ENCODE measurements around the gene DDO.

DDO gene

DNA sequence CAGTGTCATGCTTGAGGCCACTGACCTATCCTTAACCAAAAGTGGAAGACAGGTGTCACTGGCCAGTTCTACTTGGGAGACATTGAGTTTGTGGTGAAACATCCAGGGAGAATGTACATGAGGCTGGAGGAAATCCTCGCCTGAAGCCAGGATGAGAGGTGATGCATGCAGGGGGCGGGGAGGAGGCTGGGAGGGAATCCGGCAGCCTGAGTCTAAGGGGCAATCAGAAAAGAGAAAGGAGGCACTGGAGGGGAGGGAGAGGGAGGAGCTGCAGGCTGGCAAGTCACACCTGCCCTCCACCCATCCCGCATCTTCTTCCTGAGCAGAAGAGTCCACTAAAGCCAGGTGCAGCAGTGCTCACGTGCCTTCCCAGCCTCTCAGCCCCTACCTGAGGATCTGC, 14.9 kb upstream of the DDO start:
- H3K4me1 ChIP-seq (ENCODE audit: low read depth, poor library complexity, severe bottlenecking): no peaks in the 10 kb centered on the region
- no peak for TF ChIP-seq CTCF (conservative IDR thresholded peaks at IDR 0.05; ENCODE audit: low read depth, low read length)
- H4K20me1 ChIP-seq (ENCODE audit: insufficient read depth): no peaks in the 10 kb centered on the region
- no peak overlapping the region for H2AFZ ChIP-seq (ENCODE audit: low read depth)
- H3K9ac ChIP-seq: no peak overlapping the region
- H3K36me3 ChIP-seq (ENCODE audit: insufficient read depth): no peaks in the 10 kb centered on the region
- no peak overlapping the region for H3K4me2 ChIP-seq
- no peak overlapping the region for H3K4me3 ChIP-seq (IDR thresholded peaks at IDR 0.05; ENCODE audit: insufficient read depth, low read depth, low read length)
- H3K79me2 ChIP-seq (ENCODE audit: insufficient read depth, low read depth): no peaks in the 10 kb centered on the region
- no peaks in the 10 kb centered on the region for H3K27me3 ChIP-seq (ENCODE audit: insufficient read depth, low read depth)
- no peak overlapping the region for H3K27ac ChIP-seq

GRCh38 chr6:110428153-110428552, 12.8 kb upstream of the DDO start:
- no peak for TF ChIP-seq CTCF (conservative IDR thresholded peaks at IDR 0.05; ENCODE audit: low read depth, low read length)
- H3K4me3 ChIP-seq (IDR thresholded peaks at IDR 0.05; ENCODE audit: insufficient read depth, low read depth, low read length): no peak overlapping the region
- H3K36me3 ChIP-seq (ENCODE audit: insufficient read depth): no peaks in the 10 kb centered on the region
- H3K27me3 ChIP-seq (ENCODE audit: insufficient read depth, low read depth): no peaks in the 10 kb centered on the region
- H3K9ac ChIP-seq: no peak overlapping the region
- H4K20me1 ChIP-seq (ENCODE audit: insufficient read depth): no peaks in the 10 kb centered on the region
- no peaks in the 10 kb centered on the region for H3K79me2 ChIP-seq (ENCODE audit: insufficient read depth, low read depth)
- no peaks in the 10 kb centered on the region for H3K4me1 ChIP-seq (ENCODE audit: low read depth, poor library complexity, severe bottlenecking)
- H3K27ac ChIP-seq: no peak overlapping the region
- H3K4me2 ChIP-seq: no peak overlapping the region
- no peak overlapping the region for H2AFZ ChIP-seq (ENCODE audit: low read depth)

GRCh38 chr6:110425816-110426215, 10.4 kb upstream of the DDO start:
- no peak overlapping the region for H3K9ac ChIP-seq
- no peak for TF ChIP-seq CTCF (conservative IDR thresholded peaks at IDR 0.05; ENCODE audit: low read depth, low read length)
- H3K36me3 ChIP-seq (ENCODE audit: insufficient read depth): no peaks in the 10 kb centered on the region
- no peaks in the 10 kb centered on the region for H3K27me3 ChIP-seq (ENCODE audit: insufficient read depth, low read depth)
- H3K4me3 ChIP-seq (IDR thresholded peaks at IDR 0.05; ENCODE audit: insufficient read depth, low read depth, low read length): no peak overlapping the region
- H3K4me2 ChIP-seq: no peak overlapping the region
- H3K79me2 ChIP-seq (ENCODE audit: insufficient read depth, low read depth): no peaks in the 10 kb centered on the region
- H3K4me1 ChIP-seq (ENCODE audit: low read depth, poor library complexity, severe bottlenecking): no peaks in the 10 kb centered on the region
- H3K27ac ChIP-seq: no peak overlapping the region
- H4K20me1 ChIP-seq (ENCODE audit: insufficient read depth): no peaks in the 10 kb centered on the region
- no peak overlapping the region for H2AFZ ChIP-seq (ENCODE audit: low read depth)

- H3K27ac ChIP-seq: no peak overlapping the region
- no peak overlapping the region for H3K9ac ChIP-seq
- no peaks in the 10 kb centered on the region for H3K4me1 ChIP-seq (ENCODE audit: low read depth, poor library complexity, severe bottlenecking)
- H3K4me3 ChIP-seq (IDR thresholded peaks at IDR 0.05; ENCODE audit: insufficient read depth, low read depth, low read length): no peak overlapping the region
- no peak overlapping the region for H2AFZ ChIP-seq (ENCODE audit: low read depth)
- H3K27me3 ChIP-seq (ENCODE audit: insufficient read depth, low read depth): no peaks in the 10 kb centered on the region
- H3K4me2 ChIP-seq: no peak overlapping the region
- H3K79me2 ChIP-seq (ENCODE audit: insufficient read depth, low read depth): no peaks in the 10 kb centered on the region
- H3K36me3 ChIP-seq (ENCODE audit: insufficient read depth): no peaks in the 10 kb centered on the region
- TF ChIP-seq CTCF (conservative IDR thresholded peaks at IDR 0.05; ENCODE audit: low read depth, low read length): no peak
- no peaks in the 10 kb centered on the region for H4K20me1 ChIP-seq (ENCODE audit: insufficient read depth)
Measured at GRCh38 chr6:110422444-110422822, 7.1 kb upstream of the DDO start.

Measured in KMS-11 (cell line).